Dermis microvascular lymphatic vessel endothelial cell (primary cell): ENCODE data around the gene NUDCD2. TPM values are rescaled to one million over a fixed set of nuclear protein-coding genes. Genes with fewer than 3 reads are reported as not detected.
A peak's percentile ranks its signal among the peaks of the same experiment; 100 is the strongest.
"Not testable (repeated sequence)": the region's sequence is repeated elsewhere in the genome, so short reads cannot be mapped to it uniquely, and the experiment has no call there.

Source experiments
- DNase-seq, 2 donors: peaks; one replicate each; pipeline versions ENCODE4 v3.0.0 to v3.0.0-alpha.2; 2010; ENCODE audit warnings: low read depth in 2 of 2
- total RNA-seq: library from RNA; depleted of rRNA; stranded (reverse); fragments of >200 nt; gene quantifications from 2 replicates; pipeline ENCODE4 v1.2.1, GENCODE V29; 2014

Gene NUDCD2
- total RNA-seq, 1 donor from 2014 or later: 4.6 TPM

DNA sequence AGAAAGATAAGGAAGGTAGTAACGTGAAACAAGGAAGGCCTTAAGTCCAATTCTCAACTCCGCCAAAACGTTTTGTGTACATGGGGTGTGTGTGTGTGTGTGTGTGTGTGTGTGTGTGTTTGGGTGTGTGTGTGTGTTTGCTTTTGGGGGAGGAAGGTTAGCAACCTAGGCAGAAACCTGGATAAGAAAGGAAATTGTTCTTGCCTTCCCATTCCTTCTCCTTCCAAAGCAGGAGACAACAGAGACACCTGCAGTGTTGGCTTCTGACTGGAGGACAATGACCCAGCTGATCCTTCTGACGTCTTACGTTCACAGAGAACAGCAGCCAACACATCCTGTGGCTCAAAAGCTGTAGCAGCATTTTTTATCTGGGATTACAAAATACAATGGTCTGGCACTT, 26.6 kb downstream of the NUDCD2 start:
- DNase-seq: no peak

DNA sequence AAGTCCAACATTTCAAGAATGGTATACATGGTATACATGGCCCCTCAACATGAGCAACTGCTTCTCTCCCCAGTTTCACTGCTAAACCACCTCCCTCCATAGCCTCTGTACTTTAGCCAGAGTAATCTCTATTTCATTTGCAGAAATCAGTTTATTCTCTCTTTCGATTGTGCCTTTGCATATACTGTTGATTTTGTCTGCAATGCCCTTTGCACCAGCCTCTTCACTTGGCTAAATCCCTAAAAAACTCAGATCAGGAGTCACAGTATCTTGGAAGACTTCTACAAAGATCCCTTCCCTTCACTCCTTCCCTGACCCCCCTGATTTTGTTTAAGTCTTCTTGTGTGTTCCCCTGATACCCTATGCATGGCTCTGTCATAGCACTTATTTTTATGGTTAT, 27.4 kb downstream of the NUDCD2 start:
- no peak for DNase-seq

DNA sequence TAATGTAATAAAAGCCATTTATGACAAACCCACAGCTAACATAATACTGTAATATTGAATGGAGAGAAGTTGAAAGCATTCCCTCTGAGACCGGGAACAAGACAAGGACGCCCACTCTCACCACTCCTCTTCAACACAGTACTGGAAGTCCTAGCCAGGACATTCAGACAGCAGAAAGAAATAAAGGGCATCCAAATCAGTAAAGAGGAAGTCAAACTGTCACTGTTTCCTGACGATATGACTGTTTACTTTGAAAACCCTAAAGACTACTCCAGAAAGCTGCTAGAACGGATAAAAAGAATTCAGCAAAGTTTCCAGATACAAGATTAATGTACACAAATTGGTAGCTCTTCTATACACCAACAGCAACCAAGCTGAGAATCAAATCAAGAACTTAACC, 33.8 kb downstream of the NUDCD2 start:
- peak in 1 of 2 donors; percentile 32 for DNase-seq

DNA sequence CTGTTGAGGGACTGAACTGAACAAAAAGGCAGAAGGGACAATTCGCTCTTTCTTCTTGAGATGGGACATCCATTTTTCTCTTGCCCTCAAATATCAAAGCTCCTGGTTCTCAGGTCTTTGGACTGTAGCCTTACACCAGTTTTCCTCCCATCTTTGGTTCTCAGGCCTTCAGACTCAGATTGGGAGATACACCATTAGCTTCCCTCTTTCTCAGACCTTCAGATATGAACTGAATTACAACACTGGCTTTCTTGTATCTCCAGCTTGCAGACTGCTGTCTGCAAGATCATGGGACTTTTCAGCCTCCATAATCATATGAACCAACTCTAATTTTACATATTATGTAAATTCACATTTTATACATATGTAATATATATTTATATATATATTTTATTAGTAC, 35.1 kb downstream of the NUDCD2 start:
- no peak for DNase-seq

DNA sequence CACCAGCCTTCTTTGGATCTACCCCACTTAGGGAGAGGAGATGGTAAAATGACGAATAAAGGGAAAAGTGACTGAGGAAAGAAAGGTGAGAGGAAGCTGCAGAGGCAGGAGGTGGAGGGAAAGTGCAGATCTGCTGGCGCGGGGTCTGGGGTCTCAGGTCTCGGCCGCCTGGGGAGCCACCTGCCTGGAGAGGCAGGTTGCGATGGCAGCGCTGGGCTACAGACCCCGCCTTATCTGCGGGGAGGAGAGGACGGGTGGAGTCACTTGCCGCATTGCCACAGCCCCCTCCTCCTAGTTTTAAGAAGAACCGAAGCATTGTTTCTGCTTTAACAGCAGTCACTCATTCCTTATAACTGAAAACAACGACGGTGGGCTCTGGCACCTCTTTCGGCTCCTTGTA, 44.2 kb downstream of the NUDCD2 start:
- DNase-seq: not testable (repeated sequence)

DNA sequence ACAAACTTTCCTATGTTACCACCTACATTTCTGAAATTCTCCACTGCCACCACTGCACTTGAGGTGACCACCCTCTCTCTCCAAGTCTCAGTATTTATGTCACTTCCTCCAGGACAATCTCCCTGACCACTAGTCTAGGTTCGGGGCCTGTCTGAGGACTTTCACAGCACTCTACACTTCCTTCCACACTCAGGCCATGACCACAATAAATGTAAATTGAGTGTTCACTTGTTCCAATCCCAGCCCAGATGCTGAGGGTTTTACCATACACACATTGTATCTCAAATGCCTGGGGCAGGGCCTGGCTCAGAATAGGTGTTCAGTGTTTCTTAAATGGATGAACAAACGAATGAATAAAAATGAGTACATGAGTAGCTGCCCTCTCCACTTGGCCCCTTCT, 49.4 kb downstream of the NUDCD2 start:
- no peak for DNase-seq

DNA sequence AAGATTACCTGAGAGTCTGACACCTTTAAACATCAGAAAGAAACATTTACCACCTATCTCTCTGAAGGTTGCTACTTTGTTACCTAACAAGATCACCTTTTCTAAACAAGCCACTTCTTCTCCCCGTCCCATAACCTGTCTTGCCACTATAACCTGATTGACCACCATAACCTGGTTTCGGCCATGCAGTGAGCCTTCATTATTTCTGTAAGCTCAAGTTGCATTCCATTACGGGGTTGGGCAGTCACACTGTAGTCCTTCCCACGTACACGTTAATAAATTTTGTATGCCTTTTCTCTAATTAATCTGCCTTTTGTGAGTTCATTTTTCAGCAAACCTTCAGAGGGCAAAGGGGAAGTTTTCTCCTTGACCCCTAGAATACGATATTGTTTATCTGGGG, 50.5 kb downstream of the NUDCD2 start:
- DNase-seq: no peak

DNA sequence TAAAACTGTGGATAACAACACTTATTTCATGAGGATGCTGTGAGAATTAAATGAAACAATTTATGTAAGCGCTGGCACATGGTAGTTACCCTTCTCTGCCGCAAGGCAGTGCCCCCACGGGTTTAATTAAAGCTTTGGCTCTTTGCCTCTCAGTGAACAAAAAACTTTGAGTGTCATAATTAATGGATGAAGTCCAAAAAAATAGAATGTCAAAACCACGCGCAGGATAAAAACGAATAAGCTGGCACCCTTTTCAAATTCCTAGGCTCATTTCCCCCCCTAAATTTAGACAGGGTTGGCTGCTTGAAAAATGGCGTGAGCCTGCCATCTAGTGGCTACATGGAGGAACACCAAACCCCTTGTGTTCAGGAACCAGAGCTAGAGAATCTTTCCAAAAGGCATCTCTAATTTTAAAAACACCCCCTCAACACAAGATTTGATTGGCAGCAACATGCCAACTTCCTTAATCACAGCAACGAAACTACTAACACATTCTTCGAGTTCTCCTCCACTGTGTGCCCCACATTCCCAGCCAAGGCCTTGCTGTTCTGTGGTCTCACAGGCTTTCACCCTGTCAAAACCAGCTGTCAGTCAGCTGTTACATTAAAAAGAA, 51.5 kb downstream of the NUDCD2 start:
- DNase-seq: peak; percentile 53 to 70

DNA sequence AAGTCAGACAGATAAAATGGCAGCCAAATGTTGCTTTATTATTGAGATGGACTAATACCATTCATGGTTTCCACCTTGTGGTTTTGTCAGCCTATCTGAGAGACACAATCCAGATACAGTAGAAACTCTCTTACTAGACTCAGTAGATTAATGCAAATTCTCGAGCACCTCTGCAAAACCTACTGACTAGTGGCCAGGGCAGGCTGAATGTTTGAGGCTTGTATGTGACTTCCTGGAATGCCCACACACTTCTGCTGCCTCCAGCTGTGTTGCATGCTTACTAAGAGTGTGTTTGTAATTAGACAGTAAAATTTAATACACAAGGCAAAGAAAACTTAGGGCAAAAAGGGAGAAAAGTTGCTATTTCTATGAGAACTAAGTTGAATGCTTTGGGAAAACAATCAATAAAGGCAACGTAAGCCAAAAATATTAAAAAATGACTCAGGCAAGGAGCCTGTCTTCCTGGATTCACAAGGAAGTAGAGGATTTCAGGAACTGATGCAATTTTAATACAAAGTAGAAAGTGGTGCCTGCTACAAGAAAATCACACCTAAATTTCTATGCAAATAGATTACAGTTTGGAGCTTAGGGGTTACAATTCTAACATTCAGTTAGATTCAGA, 52.8 kb downstream of the NUDCD2 start:
- no peak for DNase-seq

DNA sequence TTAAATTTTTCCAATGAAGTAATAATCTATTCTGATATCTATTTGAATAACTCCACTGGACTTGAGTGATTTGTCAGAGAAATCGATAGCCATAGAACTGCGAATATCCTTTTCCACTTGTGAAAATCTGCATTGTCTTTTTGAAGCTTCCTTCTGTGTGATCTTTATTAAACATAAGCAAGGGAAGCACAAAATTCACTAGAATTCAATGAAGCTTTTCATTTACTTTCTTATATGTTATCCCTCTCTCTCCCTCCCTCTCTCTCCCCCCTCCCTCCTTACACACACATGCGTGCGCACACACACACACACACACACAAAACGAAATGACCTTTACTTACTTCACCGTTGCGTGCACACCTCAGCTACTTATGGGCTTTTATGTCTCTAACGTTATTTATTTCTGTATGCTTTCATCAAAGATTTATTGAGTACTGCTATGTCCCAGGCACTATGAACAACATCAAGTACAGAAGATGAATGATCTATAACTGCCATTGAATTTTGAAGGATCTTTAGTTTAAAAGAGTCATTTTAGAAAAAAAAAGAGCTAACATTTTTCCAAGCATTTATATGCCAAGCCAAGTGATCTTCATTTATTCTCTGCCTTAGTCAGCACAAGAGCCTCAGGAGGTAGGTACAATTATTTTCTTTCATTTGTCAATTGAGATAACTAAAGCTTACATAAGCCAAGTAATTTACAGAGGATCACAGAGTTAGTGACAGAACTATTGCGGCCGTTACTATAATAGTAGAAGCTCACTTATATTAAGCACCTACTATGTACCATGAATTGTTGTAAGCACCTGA, 55.3 kb downstream of the NUDCD2 start:
- DNase-seq: no peak

DNA sequence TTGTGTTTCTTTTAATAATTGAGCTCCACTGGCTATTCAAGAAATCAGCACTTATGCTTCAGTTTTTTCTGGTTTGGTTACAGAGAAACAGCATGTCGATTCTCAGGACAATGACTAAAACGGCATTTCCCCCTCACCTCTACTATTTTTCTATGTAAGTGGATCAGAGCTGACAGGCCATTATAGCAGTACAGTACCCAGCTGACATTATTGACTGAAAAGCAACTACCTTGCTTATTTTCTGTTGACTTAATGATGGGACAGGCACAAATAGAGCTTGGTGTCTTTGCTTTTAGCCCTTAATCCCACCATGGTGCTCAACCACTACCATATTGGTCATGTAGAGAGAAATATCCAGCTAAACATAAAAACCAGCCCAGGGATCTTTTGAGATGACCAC, 57.9 kb downstream of the NUDCD2 start:
- DNase-seq: no peak

DNA sequence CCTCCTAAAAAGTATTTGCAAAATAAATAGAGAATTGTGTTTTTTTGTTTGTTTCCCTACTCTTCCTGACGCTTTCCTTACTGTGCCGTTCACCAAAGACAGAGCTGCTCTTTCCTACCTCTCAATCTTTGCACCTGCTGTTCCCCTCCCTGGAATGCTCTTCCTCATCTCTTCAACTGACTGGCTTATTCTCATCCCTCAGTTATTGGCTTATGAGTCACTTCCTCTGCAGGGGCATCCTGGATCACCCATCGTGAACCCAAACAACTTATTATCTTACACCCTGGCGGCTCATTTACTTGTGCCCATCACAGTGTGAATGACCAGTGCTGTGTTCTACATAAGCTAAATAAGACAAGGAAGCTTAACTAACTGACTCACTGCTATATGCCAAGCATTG, 58.6 kb downstream of the NUDCD2 start:
- DNase-seq: no peak

DNA sequence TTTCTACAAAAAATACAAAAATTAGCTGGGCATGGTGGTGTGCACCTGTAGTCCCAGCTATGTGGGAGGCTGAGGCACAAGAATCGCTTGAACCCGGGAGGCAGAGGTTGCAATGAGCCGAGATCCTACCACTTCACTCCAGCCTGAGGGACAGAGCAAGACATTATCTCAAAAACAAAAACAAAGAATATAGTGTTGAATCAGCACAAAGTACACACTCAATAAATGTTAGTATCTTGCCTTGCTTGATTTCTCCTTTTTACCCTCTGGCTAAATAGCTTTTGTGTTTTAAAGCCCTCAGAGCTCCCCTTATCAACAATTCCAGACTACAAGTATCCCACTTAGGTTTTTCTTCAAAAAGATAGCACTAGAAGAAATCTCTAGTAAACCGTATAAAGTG, 60.0 kb downstream of the NUDCD2 start:
- DNase-seq: no peak

DNA sequence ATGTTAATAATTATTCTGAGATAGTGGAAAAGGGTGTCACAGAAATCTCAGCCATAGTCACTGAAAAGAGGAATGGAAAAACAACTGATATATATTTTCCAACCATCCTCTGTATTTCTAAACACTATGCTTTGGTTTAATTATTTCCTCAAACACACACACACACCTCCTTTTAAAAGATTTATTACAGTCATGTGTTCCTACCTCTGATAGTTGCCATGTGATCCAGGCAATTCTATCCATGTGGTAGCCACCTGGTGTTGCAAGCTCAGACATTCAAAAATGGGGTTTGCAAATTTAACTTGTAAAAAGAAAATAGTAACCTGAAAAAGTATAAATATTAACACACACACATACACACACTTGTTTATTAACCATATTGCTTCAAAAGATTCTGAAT, 62.5 kb downstream of the NUDCD2 start:
- DNase-seq: peak in 1 of 2 donors; percentile 12

DNA sequence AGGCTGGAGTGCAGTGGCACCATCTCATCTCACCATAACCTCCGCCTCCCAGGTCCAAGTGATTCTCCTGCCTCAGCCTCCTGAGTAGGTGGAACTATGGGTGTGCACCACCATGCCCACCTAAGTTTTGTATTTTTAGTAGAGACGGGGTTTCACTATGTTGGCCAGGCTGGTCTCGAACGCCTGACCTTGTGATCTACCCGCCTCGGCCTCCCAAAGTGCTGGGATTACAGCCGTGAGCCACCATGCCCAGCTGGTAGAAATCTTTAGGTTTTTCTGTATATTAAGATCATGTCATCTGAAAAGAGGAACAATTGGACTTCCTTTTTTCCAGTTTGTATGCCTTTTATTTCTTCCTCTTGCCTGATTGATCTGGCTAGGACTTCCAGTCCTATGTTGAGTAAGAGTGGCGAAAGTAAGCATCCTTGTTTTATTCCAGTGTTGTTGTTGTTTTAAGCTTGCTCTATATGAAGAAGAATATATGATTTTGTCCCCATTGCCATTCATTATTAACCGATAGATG, 63.0 kb downstream of the NUDCD2 start:
- DNase-seq: not testable (repeated sequence)

Other genes starting within 250 kb of the NUDCD2 start
- gene CCNG1, start 22.5 kb downstream of the NUDCD2 start, total RNA-seq: 247 and 300 TPM in 2 replicates
- 5.7 and 27.1 TPM in 2 replicates for gene HMMR, start 530 bp upstream of the NUDCD2 start, total RNA-seq
- gene MAT2B, start 45.5 kb upstream of the NUDCD2 start, total RNA-seq: 92.3 and 93.2 TPM in 2 replicates